Activated naive CD8-positive, alpha-beta T cell treated with anti-CD3 and anti-CD28 coated beads, Interleukin-2, amount 50 U/mL, for 24 hours (primary cell): ENCODE data around the gene XRN1.
A peak's percentile ranks its signal among the peaks of the same experiment; 100 is the strongest.

Experiments
- ATAC-seq: fragments of 150-1000 bp; cut with Tn5 transposase; one replicate; pipeline ENCODE4 v1.10.0; 2021
- DNase-seq: peaks from one replicate; pipeline ENCODE4 v3.0.0; 2021
- H3K27ac Mint-ChIP-seq: one replicate; pipeline ENCODE4 v1.8.0; 2021; ENCODE audit warnings: mild to moderate bottlenecking, mixed read lengths
- H3K27me3 Mint-ChIP-seq: one replicate; pipeline ENCODE4 v1.8.0; 2021; ENCODE audit warnings: mixed read lengths
- H3K36me3 Mint-ChIP-seq: one replicate; pipeline ENCODE4 v1.8.0; 2021; ENCODE audit warnings: low read depth, mixed read lengths
- H3K4me1 Mint-ChIP-seq: one replicate; pipeline ENCODE4 v1.8.0; 2021; ENCODE audit warnings: mixed read lengths
- H3K4me3 Mint-ChIP-seq: one replicate; pipeline ENCODE4 v1.8.0; 2021; ENCODE audit warnings: mild to moderate bottlenecking, moderate library complexity, mixed read lengths
- H3K9me3 Mint-ChIP-seq: one replicate; pipeline ENCODE4 v1.8.0; 2021; ENCODE audit warnings: mixed read lengths

Gene XRN1

GRCh38 chr3:142447852-142448823 is at the start of gene XRN1:
XRN1 (minus strand) TSS chr3:142448037; CDS start chr3:142447944, 93 bp downstream.
- Mint-ChIP-seq H3K27ac (peak within 1 kb of the TSS; percentile 99), H3K4me1 (peaks cover 46% of the 10 kb centered on the region), H3K27me3 (no peaks in the 10 kb centered on the region), H3K36me3 (peaks cover 22% of the 10 kb centered on the region), H3K4me3 (peak within 1 kb of the TSS; percentile 99), H3K9me3 (no peaks in the 10 kb centered on the region)
- DNase-seq (peak; percentile 97), ATAC-seq (peak; percentile 94)

- H3K27me3 Mint-ChIP-seq, result no peaks in the 10 kb centered on the region
- ATAC-seq (no peak), DNase-seq (no peak)
- no peaks in the 10 kb centered on the region for H3K9me3 Mint-ChIP-seq
- H3K36me3 Mint-ChIP-seq, result peaks cover 68% of the 10 kb centered on the region
- peaks cover 16% of the 10 kb centered on the region for H3K4me1 Mint-ChIP-seq
- no peak overlapping the region for H3K27ac Mint-ChIP-seq
- no peak overlapping the region for H3K4me3 Mint-ChIP-seq
Measured at GRCh38 chr3:142495103-142495502, 47.3 kb upstream of the XRN1 start.

- ATAC-seq, result no peak
- no peak overlapping the region for H3K4me3 Mint-ChIP-seq
- no peaks in the 10 kb centered on the region for H3K27me3 Mint-ChIP-seq
- H3K36me3 Mint-ChIP-seq, result peaks cover 76% of the 10 kb centered on the region
- no peak for DNase-seq
- H3K27ac Mint-ChIP-seq, result no peak overlapping the region
- no peaks in the 10 kb centered on the region for H3K4me1 Mint-ChIP-seq
- no peaks in the 10 kb centered on the region for H3K9me3 Mint-ChIP-seq
Measured at GRCh38 chr3:142492184-142492583, 44.3 kb upstream of the XRN1 start.

GRCh38 chr3:142489572-142490323 is 41.9 kb upstream of the XRN1 start:
- Mint-ChIP-seq H3K27me3 (no peaks in the 10 kb centered on the region), H3K9me3 (no peaks in the 10 kb centered on the region), H3K4me3 (no peak overlapping the region), H3K27ac (no peak overlapping the region), H3K36me3 (peaks cover 75% of the 10 kb centered on the region), H3K4me1 (no peaks in the 10 kb centered on the region)
- no peak for DNase-seq
- ATAC-seq, result no peak

GRCh38 chr3:142484912-142485435 is 37.1 kb upstream of the XRN1 start:
- Mint-ChIP-seq H3K4me3 (no peak overlapping the region), H3K27me3 (no peaks in the 10 kb centered on the region), H3K9me3 (no peaks in the 10 kb centered on the region), H3K36me3 (peaks cover 80% of the 10 kb centered on the region), H3K27ac (no peak overlapping the region), H3K4me1 (no peaks in the 10 kb centered on the region)
- DNase-seq, result no peak
- ATAC-seq, result no peak

GRCh38 chr3:142481196-142481595 is 33.4 kb upstream of the XRN1 start:
- H3K36me3 Mint-ChIP-seq, result peaks cover 65% of the 10 kb centered on the region
- no peaks in the 10 kb centered on the region for H3K9me3 Mint-ChIP-seq
- H3K4me1 Mint-ChIP-seq, result no peaks in the 10 kb centered on the region
- no peaks in the 10 kb centered on the region for H3K27me3 Mint-ChIP-seq
- ATAC-seq (no peak), DNase-seq (no peak)
- no peak overlapping the region for H3K27ac Mint-ChIP-seq
- H3K4me3 Mint-ChIP-seq, result no peak overlapping the region

GRCh38 chr3:142470826-142471225 is 23.0 kb upstream of the XRN1 start:
- H3K4me3 Mint-ChIP-seq, result no peak overlapping the region
- no peaks in the 10 kb centered on the region for H3K27me3 Mint-ChIP-seq
- no peaks in the 10 kb centered on the region for H3K9me3 Mint-ChIP-seq
- H3K4me1 Mint-ChIP-seq, result no peaks in the 10 kb centered on the region
- no peak for ATAC-seq
- H3K27ac Mint-ChIP-seq, result no peak overlapping the region
- peaks cover 15% of the 10 kb centered on the region for H3K36me3 Mint-ChIP-seq
- no peak for DNase-seq

- H3K27ac Mint-ChIP-seq, result no peak overlapping the region
- peaks cover 9% of the 10 kb centered on the region for H3K36me3 Mint-ChIP-seq
- ATAC-seq (no peak), DNase-seq (no peak)
- no peak overlapping the region for H3K4me3 Mint-ChIP-seq
- no peaks in the 10 kb centered on the region for H3K4me1 Mint-ChIP-seq
- H3K27me3 Mint-ChIP-seq, result no peaks in the 10 kb centered on the region
- no peaks in the 10 kb centered on the region for H3K9me3 Mint-ChIP-seq
Measured at GRCh38 chr3:142468456-142468855, 20.6 kb upstream of the XRN1 start.

GRCh38 chr3:142467768-142468167 is 19.9 kb upstream of the XRN1 start:
- ATAC-seq, result no peak
- H3K27me3 Mint-ChIP-seq, result no peaks in the 10 kb centered on the region
- DNase-seq, result no peak
- no peaks in the 10 kb centered on the region for H3K9me3 Mint-ChIP-seq
- no peaks in the 10 kb centered on the region for H3K4me1 Mint-ChIP-seq
- peaks cover 6% of the 10 kb centered on the region for H3K36me3 Mint-ChIP-seq
- H3K27ac Mint-ChIP-seq, result no peak overlapping the region
- no peak overlapping the region for H3K4me3 Mint-ChIP-seq

- Mint-ChIP-seq H3K4me3 (no peak overlapping the region), H3K27ac (no peak overlapping the region), H3K4me1 (no peaks in the 10 kb centered on the region), H3K36me3 (peaks cover 24% of the 10 kb centered on the region), H3K9me3 (no peaks in the 10 kb centered on the region), H3K27me3 (no peaks in the 10 kb centered on the region)
- ATAC-seq, result no peak
- no peak for DNase-seq
Measured at GRCh38 chr3:142460689-142461088, 12.9 kb upstream of the XRN1 start.

GRCh38 chr3:142459929-142460328 is 12.1 kb upstream of the XRN1 start:
- H3K36me3 Mint-ChIP-seq, result peaks cover 28% of the 10 kb centered on the region
- no peak for DNase-seq
- ATAC-seq, result no peak
- no peaks in the 10 kb centered on the region for H3K4me1 Mint-ChIP-seq
- no peak overlapping the region for H3K27ac Mint-ChIP-seq
- no peaks in the 10 kb centered on the region for H3K27me3 Mint-ChIP-seq
- no peaks in the 10 kb centered on the region for H3K9me3 Mint-ChIP-seq
- no peak overlapping the region for H3K4me3 Mint-ChIP-seq

- no peak for ATAC-seq
- DNase-seq, result no peak
- peaks cover 31% of the 10 kb centered on the region for H3K36me3 Mint-ChIP-seq
- no peaks in the 10 kb centered on the region for H3K4me1 Mint-ChIP-seq
- no peak overlapping the region for H3K27ac Mint-ChIP-seq
- H3K9me3 Mint-ChIP-seq, result no peaks in the 10 kb centered on the region
- no peak overlapping the region for H3K4me3 Mint-ChIP-seq
- H3K27me3 Mint-ChIP-seq, result no peaks in the 10 kb centered on the region
Measured at GRCh38 chr3:142459096-142459495, 11.3 kb upstream of the XRN1 start.

- H3K4me1 Mint-ChIP-seq, result peaks cover 22% of the 10 kb centered on the region
- H3K9me3 Mint-ChIP-seq, result no peaks in the 10 kb centered on the region
- no peak overlapping the region for H3K4me3 Mint-ChIP-seq
- peaks cover 37% of the 10 kb centered on the region for H3K36me3 Mint-ChIP-seq
- no peaks in the 10 kb centered on the region for H3K27me3 Mint-ChIP-seq
- H3K27ac Mint-ChIP-seq, result no peak overlapping the region
- ATAC-seq (no peak), DNase-seq (no peak)
Measured at GRCh38 chr3:142450881-142451280, 3.0 kb upstream of the XRN1 start.

GRCh38 chr3:142450189-142450588 is 2.4 kb upstream of the XRN1 start:
- peaks cover 33% of the 10 kb centered on the region for H3K36me3 Mint-ChIP-seq
- no peaks in the 10 kb centered on the region for H3K9me3 Mint-ChIP-seq
- ATAC-seq, result no peak
- no peak for DNase-seq
- no peaks in the 10 kb centered on the region for H3K27me3 Mint-ChIP-seq
- no peak overlapping the region for H3K27ac Mint-ChIP-seq
- peaks cover 29% of the 10 kb centered on the region for H3K4me1 Mint-ChIP-seq
- no peak overlapping the region for H3K4me3 Mint-ChIP-seq
